ENCODE data around the gene KLK8. TPM values are rescaled to one million over a fixed set of nuclear protein-coding genes. Genes with fewer than 3 reads are reported as not detected.

Gene KLK8
- total RNA-seq, 2 donors from 2014 or later = not detected

DNA sequence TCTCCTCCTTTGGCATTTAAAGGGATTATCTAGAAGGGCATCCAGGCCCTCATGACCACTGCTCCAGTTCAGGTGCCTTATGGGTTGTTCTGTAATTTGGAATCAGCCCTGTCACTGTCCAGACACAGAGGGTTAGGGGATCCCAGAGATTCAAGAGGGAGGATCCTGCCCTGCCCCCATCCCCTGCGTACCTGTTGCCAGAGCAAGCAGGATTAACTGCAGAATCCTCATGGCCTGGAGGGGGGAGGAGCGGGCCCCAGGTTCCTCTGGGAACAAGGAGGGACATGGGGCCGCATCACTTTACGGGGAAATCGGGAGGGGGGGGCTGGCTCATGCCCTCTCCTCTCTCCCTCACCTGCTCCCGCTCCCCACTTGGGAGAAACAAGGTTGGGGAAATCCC is 24.0 kb upstream of the KLK8 start:
- ATAC-seq (ENCODE audit: insufficient number of reproducible peaks, low FRiP score, low read depth) (no peak), DNase-seq (ENCODE audit: low spot score) (no peak)
- Histone ChIP-seq H3K4me1 (ENCODE audit: control insufficient read depth in 1 of 2, low read depth in 2 of 2) (no peaks in the 10 kb centered on the region), H3K36me3 (no peaks in the 10 kb centered on the region), H3K27me3 (replicated peaks; ENCODE audit: insufficient read depth) (no peaks in the 10 kb centered on the region), H3K27ac (no peak overlapping the region), H3K4me3 (no peak overlapping the region), H3K9me3 (no peaks in the 10 kb centered on the region)
- TF ChIP-seq CTCF (IDR thresholded peaks at IDR 0.05) = no peak

- no peaks in the 10 kb centered on the region for H3K36me3 ChIP-seq
- no peak for TF ChIP-seq CTCF (IDR thresholded peaks at IDR 0.05)
- no peaks in the 10 kb centered on the region for H3K4me1 ChIP-seq (ENCODE audit: control insufficient read depth in 1 of 2, low read depth in 2 of 2)
- H3K27me3 ChIP-seq (replicated peaks; ENCODE audit: insufficient read depth) = no peaks in the 10 kb centered on the region
- no peak for DNase-seq (ENCODE audit: low spot score)
- no peaks in the 10 kb centered on the region for H3K9me3 ChIP-seq
- no peak overlapping the region for H3K4me3 ChIP-seq
- no peak overlapping the region for H3K27ac ChIP-seq
- ATAC-seq (ENCODE audit: insufficient number of reproducible peaks, low FRiP score, low read depth) = no peak
These were observed 23.5 kb upstream of the KLK8 start for GRCh38 chr19:51024924-51025323.

GRCh38 chr19:51023946-51024345 is 22.5 kb upstream of the KLK8 start:
- Histone ChIP-seq H3K4me3 (no peak overlapping the region), H3K27ac (no peak overlapping the region), H3K27me3 (replicated peaks; ENCODE audit: insufficient read depth) (no peaks in the 10 kb centered on the region), H3K36me3 (no peaks in the 10 kb centered on the region), H3K9me3 (no peaks in the 10 kb centered on the region), H3K4me1 (ENCODE audit: control insufficient read depth in 1 of 2, low read depth in 2 of 2) (peaks cover 0 to 4% of the 10 kb centered on the region in 2 donors)
- TF ChIP-seq CTCF (IDR thresholded peaks at IDR 0.05) = no peak
- DNase-seq (ENCODE audit: low spot score) (no peak), ATAC-seq (ENCODE audit: insufficient number of reproducible peaks, low FRiP score, low read depth) (no peak)

- Histone ChIP-seq H3K27me3 (replicated peaks; ENCODE audit: insufficient read depth) (no peaks in the 10 kb centered on the region), H3K36me3 (no peaks in the 10 kb centered on the region), H3K27ac (no peak overlapping the region), H3K9me3 (no peaks in the 10 kb centered on the region), H3K4me3 (no peak overlapping the region), H3K4me1 (ENCODE audit: control insufficient read depth in 1 of 2, low read depth in 2 of 2) (peaks cover 0 to 8% of the 10 kb centered on the region in 2 donors)
- ATAC-seq (ENCODE audit: insufficient number of reproducible peaks, low FRiP score, low read depth) = no peak
- TF ChIP-seq CTCF (IDR thresholded peaks at IDR 0.05) = no peak
- DNase-seq (ENCODE audit: low spot score) = no peak
These were observed 21.1 kb upstream of the KLK8 start for GRCh38 chr19:51022526-51022925.

- Histone ChIP-seq H3K9me3 (no peaks in the 10 kb centered on the region), H3K4me1 (ENCODE audit: control insufficient read depth in 1 of 2, low read depth in 2 of 2) (peaks cover 5 to 8% of the 10 kb centered on the region in 2 donors), H3K4me3 (no peak overlapping the region), H3K27me3 (replicated peaks; ENCODE audit: insufficient read depth) (no peaks in the 10 kb centered on the region), H3K36me3 (no peaks in the 10 kb centered on the region), H3K27ac (no peak overlapping the region)
- no peak for TF ChIP-seq CTCF (IDR thresholded peaks at IDR 0.05)
- ATAC-seq (ENCODE audit: insufficient number of reproducible peaks, low FRiP score, low read depth) = no peak
- DNase-seq (ENCODE audit: low spot score) = no peak
These were observed 19.7 kb upstream of the KLK8 start for GRCh38 chr19:51020988-51021651.
